NCI-H2196 treated with DMSO at 0.1 percent for 48 hours (cell line): ENCODE data around the gene CCP110.
A peak's percentile ranks its signal among the peaks of the same experiment; 100 is the strongest.

ENCODE experiments used
- DNase-seq: peaks from one replicate; lab custom pipeline; 2025; ENCODE audit not compliant: unreplicated experiment; lab: John Stamatoyannopoulos, UW

Gene CCP110, protein sequence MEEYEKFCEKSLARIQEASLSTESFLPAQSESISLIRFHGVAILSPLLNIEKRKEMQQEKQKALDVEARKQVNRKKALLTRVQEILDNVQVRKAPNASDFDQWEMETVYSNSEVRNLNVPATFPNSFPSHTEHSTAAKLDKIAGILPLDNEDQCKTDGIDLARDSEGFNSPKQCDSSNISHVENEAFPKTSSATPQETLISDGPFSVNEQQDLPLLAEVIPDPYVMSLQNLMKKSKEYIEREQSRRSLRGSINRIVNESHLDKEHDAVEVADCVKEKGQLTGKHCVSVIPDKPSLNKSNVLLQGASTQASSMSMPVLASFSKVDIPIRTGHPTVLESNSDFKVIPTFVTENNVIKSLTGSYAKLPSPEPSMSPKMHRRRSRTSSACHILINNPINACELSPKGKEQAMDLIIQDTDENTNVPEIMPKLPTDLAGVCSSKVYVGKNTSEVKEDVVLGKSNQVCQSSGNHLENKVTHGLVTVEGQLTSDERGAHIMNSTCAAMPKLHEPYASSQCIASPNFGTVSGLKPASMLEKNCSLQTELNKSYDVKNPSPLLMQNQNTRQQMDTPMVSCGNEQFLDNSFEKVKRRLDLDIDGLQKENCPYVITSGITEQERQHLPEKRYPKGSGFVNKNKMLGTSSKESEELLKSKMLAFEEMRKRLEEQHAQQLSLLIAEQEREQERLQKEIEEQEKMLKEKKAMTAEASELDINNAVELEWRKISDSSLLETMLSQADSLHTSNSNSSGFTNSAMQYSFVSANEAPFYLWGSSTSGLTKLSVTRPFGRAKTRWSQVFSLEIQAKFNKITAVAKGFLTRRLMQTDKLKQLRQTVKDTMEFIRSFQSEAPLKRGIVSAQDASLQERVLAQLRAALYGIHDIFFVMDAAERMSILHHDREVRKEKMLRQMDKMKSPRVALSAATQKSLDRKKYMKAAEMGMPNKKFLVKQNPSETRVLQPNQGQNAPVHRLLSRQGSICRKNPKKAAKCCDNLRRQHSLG

DNA sequence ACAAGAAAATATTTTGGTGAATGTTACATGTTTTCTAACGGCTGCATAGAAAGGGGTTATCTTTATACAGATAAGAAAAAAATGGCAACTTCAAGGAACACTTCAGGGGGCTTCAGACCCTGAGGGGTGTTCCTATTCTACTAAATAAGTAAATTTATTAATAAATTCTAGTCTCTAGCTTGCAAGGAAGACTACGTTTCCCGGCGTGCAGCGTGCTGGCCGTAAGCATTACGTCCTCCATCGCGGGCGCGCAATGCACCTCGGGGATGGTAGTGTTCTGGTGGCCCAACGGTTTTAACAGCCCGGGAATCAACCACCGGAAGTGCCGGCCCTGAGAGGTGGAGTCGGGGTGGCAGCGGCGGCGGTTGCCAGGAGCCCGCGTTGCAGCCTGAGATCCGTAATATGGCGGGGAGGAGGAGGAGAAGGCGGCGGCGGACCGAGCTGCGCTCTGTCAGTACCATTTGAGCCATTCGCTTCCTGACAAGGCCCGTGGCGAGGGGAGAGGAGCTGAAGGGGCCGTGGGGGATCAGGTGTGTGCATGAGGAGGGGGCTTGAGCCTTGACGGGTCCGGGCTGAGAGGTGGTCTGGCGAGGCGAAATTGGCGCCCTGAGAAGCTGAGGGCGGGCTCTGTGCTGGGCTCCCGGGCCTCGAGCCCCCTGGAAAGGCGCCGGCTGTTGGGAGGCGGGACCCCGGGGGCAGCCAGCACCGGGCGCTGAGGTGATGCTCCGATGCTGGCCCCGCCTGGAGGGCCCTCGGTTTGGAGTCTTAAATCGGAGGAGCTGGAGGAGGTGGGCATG, at the start of gene CCP110:
Gene CCP110 (plus strand): TSS at position 384 of the 797 bp plus-strand sequence. CDS start 3,940 bp downstream, outside the sequence.
- DNase-seq, result peak; percentile 93

DNA sequence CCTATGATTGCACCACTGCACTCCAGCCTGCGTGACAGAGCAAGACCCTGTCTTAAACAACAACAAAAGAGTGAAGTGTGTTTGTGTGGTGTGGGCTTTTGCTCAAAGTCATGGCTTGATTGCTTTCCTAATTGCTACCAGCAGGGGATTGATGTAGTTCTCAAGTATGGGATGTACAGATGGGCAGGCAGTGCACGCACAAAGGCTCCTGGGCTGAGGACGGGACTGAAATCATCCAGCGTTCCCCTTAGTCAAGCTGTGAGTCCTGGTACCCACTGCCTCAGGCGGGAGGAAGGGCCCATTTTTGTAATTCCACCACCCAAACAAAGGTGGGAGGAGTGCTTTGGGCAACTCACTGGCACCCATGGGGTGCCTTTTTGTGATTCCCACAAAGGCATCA, 49.1 kb upstream of the CCP110 start:
- no peak for DNase-seq

DNA sequence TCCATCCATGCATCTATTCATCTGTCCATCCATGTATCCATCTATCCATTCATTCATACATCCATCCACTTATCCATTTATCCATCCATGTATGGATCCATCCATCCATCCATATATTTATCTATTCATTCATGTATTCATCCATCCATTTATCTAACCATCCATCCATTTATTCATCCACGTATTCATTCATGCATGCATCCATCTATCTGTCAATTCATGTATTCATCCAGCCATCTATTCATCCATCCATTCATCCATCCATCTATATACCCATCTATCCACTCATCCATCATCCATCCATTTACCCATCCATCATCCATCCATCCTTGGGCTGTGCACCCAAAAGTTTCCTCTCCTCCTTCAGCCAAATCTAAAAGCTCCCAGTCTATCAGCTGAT, 45.2 kb upstream of the CCP110 start:
- DNase-seq, result no peak

DNA sequence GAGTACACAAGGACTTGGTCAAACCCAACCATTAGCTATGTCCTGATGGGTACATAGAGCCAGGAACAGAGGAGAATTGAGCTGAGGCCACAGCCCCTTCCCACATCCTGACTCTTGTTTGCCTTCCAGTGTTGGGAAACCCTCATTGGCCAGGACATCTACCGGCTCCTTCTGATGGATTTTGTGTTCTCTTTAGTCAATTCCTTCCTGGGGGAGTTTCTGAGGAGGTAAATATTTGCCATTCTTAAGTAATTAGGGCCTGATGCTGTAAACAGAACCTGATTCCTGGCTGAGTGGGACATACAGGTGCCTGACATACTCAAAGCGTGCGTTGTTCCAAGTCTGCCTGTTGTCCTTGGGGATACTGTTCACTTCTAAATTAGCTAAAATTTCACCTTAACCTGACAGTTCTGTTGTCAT, 44.4 kb upstream of the CCP110 start:
- DNase-seq, result no peak

DNA sequence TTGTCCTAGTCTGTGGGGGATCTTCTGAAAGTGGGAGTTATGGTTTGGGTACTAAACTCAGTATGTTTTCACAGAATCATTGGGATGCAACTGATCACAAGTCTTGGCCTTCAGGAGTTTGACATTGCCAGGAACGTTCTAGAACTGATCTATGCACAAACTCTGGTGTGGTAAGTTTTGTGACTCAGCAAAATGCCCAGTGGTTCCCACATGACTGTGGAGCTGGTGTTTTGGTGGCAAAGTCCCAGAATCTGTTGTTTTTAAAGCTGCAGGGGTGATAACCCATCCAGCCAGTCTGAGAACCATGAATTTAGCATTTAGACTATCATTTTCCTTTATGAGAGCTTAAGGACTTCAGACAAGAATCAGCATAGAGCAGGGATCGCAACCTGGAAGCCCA, 42.4 kb upstream of the CCP110 start:
- DNase-seq, result no peak

DNA sequence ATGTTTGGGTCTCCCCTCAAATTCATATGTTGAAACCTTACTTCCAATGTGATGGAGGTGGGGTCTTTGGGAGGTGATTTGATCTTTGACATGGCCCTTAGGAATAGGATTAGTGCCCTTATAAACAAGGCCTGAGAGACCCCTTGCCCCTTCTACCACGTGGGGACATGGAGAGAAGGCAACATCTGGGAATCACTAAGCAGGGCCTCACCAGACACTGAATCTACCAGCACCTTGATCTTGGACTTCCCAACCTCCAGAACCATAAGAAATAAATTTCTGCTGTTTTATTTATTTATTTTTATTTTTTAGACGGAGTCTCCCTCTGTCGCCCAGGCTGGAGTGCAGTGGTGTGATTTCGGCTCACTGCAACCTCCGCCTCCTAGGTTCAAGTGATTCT, 42.0 kb upstream of the CCP110 start:
- no peak for DNase-seq

DNA sequence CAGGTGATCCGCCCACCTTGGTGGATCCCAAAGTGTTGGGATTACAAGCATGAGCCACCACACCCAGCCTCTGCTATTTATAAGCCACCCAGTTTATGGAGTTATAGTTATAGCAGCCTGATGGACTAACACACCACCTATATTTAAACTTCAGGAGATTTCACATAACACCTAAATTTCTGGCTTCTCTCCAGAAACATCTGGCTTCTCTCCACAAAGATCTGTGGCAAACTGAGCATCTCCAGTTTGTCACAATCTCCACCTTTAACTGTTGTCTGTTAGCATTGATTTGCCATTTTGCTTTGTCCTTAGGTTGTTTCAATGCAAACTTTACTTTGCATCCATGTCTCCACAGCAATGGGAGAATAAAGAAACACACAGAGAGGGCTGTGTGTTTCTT, 41.5 kb upstream of the CCP110 start:
- DNase-seq, result no peak

DNA sequence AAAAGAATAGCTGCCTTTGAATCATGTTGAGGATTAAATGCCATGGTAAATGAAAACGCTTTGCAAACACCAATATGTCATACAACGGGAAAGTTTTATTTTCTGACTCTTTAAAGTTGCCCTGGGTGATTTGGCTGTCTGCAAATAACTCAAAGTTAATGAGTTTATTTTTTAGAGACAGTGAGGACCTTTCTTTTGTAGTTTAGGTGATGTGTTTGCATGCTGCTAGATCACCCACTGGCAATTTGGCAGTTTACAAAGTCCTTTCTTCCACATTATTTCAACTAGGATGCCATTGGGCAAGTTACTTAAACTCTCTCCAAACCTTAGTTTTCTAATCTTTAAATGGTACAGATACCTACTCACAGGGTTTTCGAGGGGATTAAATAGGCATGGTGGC, 39.6 kb upstream of the CCP110 start:
- no peak for DNase-seq

DNA sequence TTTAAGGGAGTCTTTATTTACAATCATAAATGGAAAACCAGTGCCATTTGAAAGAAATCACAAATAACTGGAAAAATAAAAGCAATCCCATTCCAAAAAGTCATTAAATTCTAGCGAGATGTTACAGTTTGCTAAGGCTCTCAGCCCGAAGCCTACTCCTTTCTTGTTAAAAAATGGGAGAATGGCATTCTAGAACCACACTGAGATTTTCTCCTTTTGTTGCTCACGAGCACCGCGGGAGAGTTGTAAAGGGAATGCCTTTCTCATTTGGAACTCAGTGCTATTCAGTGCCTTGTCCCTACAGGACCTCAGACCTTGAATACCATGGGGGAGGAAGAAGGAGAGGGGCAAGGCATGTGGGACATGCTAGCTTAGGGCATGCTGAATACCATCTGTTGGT, 38.1 kb upstream of the CCP110 start:
- no peak for DNase-seq

DNA sequence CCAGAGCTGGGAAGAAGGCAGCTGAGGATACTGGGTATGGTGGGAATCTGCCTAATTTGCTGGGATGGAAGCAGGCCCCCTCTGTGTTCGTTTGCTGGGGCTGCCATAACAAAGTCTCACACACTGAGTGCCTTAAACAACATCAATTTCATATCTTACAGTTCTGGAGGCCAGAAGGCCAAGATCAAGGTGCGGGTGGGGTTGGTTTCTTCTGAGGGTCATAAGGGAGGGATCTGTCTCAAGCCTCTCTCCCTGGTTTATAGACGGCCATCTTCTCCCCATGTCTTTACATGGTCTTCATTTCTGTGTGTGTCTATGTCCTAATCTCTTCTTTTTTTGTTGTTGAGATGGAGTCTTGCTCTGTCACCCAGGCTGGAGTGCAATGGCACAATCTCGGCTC, 37.7 kb upstream of the CCP110 start:
- DNase-seq, result no peak

DNA sequence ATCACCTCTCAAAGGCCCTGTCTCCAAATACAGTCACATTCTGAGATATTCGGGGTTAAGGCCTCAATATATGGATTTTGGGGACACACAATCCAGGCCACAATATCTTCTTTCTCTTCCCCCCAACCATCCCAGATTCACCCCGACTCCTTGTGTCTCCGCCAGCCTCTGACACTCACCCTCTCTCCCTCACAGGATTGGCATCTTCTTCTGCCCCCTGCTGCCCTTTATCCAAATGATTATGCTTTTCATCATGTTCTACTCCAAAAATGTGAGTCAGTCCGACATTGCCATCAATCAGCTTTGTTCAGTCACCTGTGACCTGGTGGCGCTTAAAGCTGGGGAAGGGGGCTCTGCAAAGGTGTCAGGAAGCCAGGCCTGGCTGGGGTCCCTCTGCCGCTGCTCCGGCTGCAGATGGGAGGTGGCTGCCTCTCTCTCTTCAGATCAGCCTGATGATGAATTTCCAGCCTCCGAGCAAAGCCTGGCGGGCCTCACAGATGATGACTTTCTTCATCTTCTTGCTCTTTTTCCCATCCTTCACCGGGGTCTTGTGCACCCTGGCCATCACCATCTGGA, 36.9 kb upstream of the CCP110 start:
- DNase-seq, result no peak

DNA sequence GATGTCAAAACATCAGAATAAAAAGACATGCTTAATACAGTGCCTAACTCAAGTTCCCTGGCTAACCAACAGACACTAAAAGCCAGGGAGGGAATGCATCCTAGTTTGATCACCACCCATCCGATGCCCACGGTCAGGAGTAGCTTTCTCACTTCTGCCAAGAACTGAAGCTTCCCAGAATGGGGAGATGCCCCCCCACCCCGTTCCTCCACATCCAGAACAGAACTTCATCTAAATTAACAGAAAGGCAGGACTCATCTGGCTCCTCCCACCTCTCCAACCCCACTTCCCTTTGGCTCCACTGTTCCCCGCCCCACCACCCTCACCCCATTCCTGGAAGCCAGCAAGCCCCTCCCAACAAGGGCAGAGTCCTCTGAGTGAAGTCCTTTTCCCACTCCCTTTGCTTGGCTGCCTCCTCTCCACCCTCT, 35.5 kb upstream of the CCP110 start:
- no peak for DNase-seq

DNA sequence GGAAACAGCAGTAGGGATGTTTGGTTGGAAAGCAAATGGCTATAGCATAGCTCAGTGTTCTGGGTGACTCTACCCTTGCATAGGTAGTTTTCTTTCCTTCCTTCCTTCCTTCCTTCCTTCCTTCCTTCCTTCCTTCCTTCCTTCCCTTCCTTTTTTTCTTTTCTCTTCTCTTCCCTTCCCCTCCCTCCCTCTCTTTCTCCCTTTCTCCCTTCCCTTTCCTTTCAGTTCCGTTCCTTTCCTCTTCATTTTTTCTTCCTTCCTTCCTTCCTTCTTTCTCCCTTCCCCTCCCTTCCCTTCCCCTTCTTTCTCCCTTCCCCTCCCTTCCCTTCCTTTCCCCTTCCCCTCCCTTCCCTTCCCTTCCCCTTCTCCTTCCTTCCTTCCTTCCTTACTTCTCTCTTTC, 33.1 kb upstream of the CCP110 start:
- DNase-seq, result no peak

DNA sequence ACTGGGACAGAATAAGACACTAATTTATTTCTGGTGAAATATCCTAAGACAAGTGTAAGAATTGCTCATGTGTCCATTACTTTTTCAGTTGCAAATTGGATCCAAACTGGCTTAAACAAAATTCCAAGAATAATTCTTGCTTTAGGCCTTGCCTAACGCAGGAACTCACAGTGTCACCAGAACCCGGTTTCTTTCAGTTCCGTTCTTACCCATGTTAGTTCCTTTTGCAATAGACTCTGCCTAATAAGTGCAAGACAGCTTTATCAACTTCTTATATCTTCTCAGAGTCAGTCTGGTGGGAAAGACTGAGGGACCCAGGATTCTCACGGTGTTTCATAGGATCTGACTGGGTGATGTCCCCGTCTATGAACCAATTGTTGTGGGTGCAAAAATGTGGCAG, 26.6 kb upstream of the CCP110 start:
- no peak for DNase-seq

DNA sequence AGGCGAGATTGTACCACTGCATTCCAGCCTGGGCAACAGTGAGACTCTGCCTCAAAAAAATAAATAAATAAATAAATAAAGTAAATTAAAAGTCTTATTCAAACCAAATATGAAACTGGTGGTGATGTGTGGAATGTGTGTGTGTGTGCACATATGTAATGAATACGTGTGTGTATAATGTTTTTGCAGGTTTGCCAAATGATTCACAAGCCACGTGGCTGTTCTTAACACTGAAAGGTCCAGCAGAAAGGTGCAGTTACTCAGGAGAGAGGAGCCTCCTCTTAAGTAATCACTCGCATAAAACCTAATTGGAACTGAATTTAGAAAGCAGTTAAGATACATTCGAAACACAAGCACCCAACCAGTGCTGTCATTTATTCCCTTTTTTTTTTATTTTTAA, 24.7 kb upstream of the CCP110 start:
- no peak for DNase-seq

DNA sequence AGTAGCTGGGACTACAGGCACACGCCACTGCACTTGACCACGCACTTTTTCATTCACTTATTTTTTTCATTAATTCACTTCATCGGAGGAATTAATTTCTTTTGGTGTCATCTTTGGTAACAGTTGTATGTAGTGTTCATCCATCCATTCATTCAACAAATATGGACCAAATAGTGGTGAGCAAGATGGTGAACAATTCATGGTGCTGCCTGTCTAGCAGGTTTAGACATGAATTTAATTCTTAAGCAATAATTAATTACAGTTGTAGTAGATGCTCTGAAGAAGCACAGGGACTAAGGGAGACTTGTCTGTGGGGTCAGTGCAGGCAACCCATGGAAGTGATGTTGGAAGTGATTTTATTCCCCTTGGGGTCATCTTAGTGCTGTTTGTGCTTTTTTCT, 24.3 kb upstream of the CCP110 start:
- no peak for DNase-seq

DNA sequence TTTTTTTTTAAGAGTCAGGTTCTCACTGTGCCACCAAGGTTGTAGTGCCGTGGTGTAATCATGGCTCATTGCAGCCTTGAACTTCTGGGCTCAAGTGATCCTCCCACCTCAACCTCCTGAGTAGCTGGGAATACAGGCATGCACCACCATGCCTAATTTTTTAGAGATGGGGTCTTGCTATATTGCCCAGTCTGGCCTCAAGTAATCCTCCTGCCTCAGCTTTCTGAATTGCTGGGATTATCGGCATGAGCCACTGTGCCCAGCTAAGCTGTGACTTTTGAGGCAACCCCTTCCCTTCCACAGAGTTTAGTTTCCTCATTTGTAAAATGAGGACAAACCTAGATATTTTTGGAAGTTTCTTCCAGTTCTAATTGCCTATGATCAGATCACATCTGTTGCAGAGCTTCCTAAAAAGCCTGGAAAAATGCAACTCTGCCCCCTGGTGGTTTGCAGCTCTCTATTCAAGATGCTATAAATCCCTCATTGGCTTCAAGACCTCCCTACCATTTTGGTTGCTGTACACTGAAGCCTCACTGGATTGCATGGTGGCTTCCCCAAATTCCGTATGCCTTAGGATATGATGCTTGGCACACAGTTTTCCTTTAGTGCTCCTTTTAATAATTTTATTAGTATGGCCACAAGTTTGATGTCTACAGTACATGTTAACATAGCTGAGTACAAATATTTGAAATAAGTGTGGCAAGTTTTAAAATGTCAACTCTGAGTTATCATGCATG, 21.2 kb upstream of the CCP110 start:
- DNase-seq, result peak; percentile 41

DNA sequence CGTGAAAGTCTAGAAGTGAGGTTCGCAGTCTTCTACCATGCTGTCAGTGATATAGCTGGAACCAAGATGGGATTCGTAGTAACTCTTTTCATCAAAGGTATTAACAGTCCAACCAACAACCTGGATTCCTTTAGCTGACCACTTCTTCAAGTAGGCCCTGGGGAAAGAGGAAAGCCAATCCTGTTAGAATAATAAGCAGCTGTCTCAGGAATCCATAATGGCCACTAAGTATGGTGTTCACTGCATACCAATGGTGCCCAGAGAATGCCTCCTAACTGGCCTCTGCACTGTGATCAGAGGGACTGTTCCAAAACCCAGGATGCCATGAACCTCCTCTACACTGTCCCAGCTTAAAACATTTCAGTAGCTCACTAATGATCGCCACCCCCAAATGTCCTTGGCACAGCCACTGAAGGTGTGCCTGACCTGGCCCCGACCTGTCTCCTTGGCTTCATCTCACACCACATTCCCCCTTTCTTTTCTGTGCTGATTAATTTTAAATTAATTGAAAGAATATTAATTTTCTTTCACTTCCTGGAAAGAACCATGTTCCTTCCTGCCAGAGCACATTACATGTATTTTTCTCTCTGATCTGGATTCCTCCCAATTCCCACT, 20.2 kb upstream of the CCP110 start:
- DNase-seq, result no peak

DNA sequence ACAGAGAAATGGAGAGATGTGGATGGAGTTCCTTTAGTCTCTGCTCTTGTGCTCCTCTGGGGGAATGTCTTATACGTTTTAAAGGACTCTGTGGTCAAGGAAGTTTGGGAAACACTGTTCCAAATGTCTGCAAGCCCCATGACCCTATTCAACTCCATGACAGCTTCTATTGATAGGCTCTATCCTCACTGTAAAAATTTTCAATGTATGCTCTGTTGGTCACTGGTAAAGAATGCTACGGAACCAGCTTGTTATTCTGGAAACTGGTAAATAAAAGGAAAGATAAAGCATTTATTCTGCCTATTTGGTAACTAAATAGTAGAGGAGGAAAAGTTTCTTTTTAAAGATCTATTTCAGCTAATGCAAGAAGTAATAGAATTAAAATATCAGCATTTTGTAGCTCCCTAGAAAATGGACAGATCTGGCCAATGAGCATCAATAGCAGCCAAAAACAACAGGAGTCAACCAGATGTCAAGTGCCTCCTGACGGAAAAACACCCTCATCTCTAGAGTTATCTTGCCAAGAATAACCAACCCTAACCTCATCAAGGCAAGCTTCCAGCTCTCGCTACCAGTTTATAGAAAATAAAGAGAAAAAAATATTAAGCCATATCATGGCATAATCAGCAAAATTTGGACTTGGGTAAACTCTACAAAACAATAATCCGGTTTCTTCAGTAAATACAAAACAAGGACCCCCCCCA, 18.0 kb upstream of the CCP110 start:
- DNase-seq, result peak; percentile 69
